Upper lobe of left lung (tissue), 4 donors: ENCODE results near the gene RSL24D1.
"Not testable (repeated sequence)": the region's sequence is repeated elsewhere in the genome, so short reads cannot be mapped to it uniquely, and the experiment has no call there.

Experiments used
- EP300 ChIP-seq, 4 donors: sonication (generic); formaldehyde crosslinking; IDR thresholded peaks; one replicate each; pipeline ENCODE4 v1.5.1; 2017; ENCODE audit warnings: antibody characterized with exemption in 4 of 4, control low read depth in 2 of 4
- POLR2A ChIP-seq, 4 donors: fragments of 450-650 bp; IDR thresholded peaks; one replicate each; pipeline ENCODE4 v1.5.1; 2016 to 2017; ENCODE audit warnings: antibody characterized with exemption in 4 of 4, mild to moderate bottlenecking in 2 of 4
- POLR2AphosphoS5 ChIP-seq, 2 donors: sonication (generic); formaldehyde crosslinking; IDR thresholded peaks; one replicate each; pipeline ENCODE4 v1.5.1; 2017; ENCODE audit warnings: antibody characterized with exemption in 2 of 2
- TF ChIP-seq, protein P1 (sequence below), 6 experiments: fragments of 450-650 bp in 4 of 6; fragments of 200-600 bp in 2 of 6; sonication (generic) in 2 of 6; IDR thresholded peaks; one replicate each; pipeline ENCODE4 v1.5.1; 2016 to 2019; ENCODE audit warnings: antibody characterized with exemption in 6 of 6

GRCh38 chr15:55143132-55143531, 53.6 kb downstream of the RSL24D1 start:
- TF ChIP-seq, protein P1, sequence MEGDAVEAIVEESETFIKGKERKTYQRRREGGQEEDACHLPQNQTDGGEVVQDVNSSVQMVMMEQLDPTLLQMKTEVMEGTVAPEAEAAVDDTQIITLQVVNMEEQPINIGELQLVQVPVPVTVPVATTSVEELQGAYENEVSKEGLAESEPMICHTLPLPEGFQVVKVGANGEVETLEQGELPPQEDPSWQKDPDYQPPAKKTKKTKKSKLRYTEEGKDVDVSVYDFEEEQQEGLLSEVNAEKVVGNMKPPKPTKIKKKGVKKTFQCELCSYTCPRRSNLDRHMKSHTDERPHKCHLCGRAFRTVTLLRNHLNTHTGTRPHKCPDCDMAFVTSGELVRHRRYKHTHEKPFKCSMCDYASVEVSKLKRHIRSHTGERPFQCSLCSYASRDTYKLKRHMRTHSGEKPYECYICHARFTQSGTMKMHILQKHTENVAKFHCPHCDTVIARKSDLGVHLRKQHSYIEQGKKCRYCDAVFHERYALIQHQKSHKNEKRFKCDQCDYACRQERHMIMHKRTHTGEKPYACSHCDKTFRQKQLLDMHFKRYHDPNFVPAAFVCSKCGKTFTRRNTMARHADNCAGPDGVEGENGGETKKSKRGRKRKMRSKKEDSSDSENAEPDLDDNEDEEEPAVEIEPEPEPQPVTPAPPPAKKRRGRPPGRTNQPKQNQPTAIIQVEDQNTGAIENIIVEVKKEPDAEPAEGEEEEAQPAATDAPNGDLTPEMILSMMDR (IDR thresholded peaks at IDR 0.05), result not testable (repeated sequence)
- not testable (repeated sequence) for TF ChIP-seq EP300, POLR2AphosphoS5, POLR2A (IDR thresholded peaks at IDR 0.05)
